ENCODE measurements around the gene IZUMO1. TPM values are rescaled to one million over a fixed set of nuclear protein-coding genes. Genes with fewer than 3 reads are reported as not detected.

Gene IZUMO1
- total and polyA plus RNA-seq, 9 of the 15 experiments (the other 6 are each of a cell fraction or from before 2014, with no cell fraction given), result 0.14 to 2.1 (median 0.73) TPM

DNA sequence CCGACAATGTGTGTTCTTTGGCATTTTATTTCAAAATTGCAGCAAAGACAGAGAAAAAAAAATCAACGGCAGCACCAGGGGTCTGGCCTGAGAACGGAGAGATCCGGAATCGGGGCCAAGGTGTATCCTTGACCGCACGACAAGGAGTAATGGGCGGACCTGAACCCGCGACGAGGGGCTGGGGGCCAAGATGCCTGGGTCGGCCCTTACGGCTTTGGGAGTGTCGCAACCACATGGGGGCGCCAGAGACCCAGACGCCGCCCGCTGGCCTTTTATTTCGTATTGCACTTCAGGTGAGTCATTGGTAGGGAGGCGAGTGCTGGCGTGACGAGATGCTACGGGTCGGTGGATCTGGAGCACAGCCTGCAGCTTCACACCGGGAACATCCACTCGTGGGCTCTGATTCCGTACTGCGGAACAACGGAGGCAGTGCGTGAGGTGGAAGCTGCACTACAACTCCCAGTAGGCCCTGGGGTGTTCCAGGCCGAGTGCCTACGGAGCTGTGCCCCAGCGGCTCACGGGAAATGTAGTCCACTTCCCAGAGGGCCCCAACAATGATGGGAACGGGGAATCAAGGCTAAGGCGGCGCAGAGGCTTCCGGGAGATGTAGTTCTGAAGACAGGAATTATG, 48.5 kb upstream of the IZUMO1 start (continued):
- TF ChIP-seq, protein P1, sequence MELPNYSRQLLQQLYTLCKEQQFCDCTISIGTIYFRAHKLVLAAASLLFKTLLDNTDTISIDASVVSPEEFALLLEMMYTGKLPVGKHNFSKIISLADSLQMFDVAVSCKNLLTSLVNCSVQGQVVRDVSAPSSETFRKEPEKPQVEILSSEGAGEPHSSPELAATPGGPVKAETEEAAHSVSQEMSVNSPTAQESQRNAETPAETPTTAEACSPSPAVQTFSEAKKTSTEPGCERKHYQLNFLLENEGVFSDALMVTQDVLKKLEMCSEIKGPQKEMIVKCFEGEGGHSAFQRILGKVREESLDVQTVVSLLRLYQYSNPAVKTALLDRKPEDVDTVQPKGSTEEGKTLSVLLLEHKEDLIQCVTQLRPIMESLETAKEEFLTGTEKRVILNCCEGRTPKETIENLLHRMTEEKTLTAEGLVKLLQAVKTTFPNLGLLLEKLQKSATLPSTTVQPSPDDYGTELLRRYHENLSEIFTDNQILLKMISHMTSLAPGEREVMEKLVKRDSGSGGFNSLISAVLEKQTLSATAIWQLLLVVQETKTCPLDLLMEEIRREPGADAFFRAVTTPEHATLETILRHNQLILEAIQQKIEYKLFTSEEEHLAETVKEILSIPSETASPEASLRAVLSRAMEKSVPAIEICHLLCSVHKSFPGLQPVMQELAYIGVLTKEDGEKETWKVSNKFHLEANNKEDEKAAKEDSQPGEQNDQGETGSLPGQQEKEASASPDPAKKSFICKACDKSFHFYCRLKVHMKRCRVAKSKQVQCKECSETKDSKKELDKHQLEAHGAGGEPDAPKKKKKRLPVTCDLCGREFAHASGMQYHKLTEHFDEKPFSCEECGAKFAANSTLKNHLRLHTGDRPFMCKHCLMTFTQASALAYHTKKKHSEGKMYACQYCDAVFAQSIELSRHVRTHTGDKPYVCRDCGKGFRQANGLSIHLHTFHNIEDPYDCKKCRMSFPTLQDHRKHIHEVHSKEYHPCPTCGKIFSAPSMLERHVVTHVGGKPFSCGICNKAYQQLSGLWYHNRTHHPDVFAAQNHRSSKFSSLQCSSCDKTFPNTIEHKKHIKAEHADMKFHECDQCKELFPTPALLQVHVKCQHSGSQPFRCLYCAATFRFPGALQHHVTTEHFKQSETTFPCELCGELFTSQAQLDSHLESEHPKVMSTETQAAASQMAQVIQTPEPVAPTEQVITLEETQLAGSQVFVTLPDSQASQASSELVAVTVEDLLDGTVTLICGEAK (IDR thresholded peaks at IDR 0.05), result peak; percentile 76
- TF ChIP-seq, protein P1 (CRISPR knock-in tag; IDR thresholded peaks at IDR 0.05), result no peak
- TF ChIP-seq MYC (IDR thresholded peaks at IDR 0.05; ENCODE audit: low read depth, low read length) (0 out of 2 replicates have a peak, but pooled peaks have one; percentile 9), MYC (CRISPR knock-in tag; IDR thresholded peaks at IDR 0.05; ENCODE audit: borderline replicate concordance, low read depth) (peak; percentile 57; the same call in 1 of the 2 replicates), KDM4B (IDR thresholded peaks at IDR 0.05; ENCODE audit: borderline replicate concordance in 2 of 2, low read depth in 1 of 2) (peak in 1 of 2 experiments; percentile 89; a peak in 1 of 4 replicates), ESRRA (IDR thresholded peaks at IDR 0.05; ENCODE audit: borderline replicate concordance, low read depth) (peak; percentile 63), HNRNPL (IDR thresholded peaks at IDR 0.05; ENCODE audit: low read depth, low read length) (no peak), MTF1 (CRISPR knock-in tag; IDR thresholded peaks at IDR 0.05; ENCODE audit: borderline replicate concordance) (no peak), DPF2 (IDR thresholded peaks at IDR 0.05) (no peak; the same call in 1 of the 2 replicates), SRSF1 (IDR thresholded peaks at IDR 0.05; ENCODE audit: low read depth, low read length) (no peak), MTA1 (IDR thresholded peaks at IDR 0.05; ENCODE audit: borderline replicate concordance) (peak; percentile 90), CCAR2 (IDR thresholded peaks at IDR 0.05; ENCODE audit: low read depth, low read length) (no peak), ZNF24 (IDR thresholded peaks at IDR 0.05) (peak; percentile 28; the same call in 1 of the 2 replicates), PCBP2 (IDR thresholded peaks at IDR 0.05; ENCODE audit: low read depth, low read length, poor library complexity, severe bottlenecking) (no peak), HLTF (IDR thresholded peaks at IDR 0.05) (peak; percentile 45; the same call in 1 of the 2 replicates), ATF7 (IDR thresholded peaks at IDR 0.05) (peak; percentile 85), SRSF3 (IDR thresholded peaks at IDR 0.05; ENCODE audit: insufficient read depth, low read length) (no peak)
- TF ChIP-seq, protein P2, sequence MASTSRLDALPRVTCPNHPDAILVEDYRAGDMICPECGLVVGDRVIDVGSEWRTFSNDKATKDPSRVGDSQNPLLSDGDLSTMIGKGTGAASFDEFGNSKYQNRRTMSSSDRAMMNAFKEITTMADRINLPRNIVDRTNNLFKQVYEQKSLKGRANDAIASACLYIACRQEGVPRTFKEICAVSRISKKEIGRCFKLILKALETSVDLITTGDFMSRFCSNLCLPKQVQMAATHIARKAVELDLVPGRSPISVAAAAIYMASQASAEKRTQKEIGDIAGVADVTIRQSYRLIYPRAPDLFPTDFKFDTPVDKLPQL (IDR thresholded peaks at IDR 0.05; ENCODE audit: extremely low read depth, insufficient read length), result no peak
